Endodermal cell (in vitro differentiated cells): Measurements from ENCODE around the gene SMTN. TPM values are rescaled to one million over a fixed set of nuclear protein-coding genes. Genes with fewer than 3 reads are reported as not detected.

ENCODE experiments used
- DNase-seq: peaks from one replicate; pipeline ENCODE4 v3.0.0-alpha.2; 2017
- H3K27ac ChIP-seq: 2 replicates; pipeline ENCODE4 v1.5.1; 2013; ENCODE audit warnings: mild to moderate bottlenecking, low read depth, low read length, moderate library complexity
- H3K27me3 ChIP-seq: 2 replicates; pipeline ENCODE4 v1.6.1; 2013; ENCODE audit warnings: mild to moderate bottlenecking, low read length, moderate library complexity; ENCODE audit not compliant: insufficient read depth, control insufficient read depth, poor library complexity, severe bottlenecking
- H3K36me3 ChIP-seq: 2 replicates; pipeline ENCODE4 v1.7.0; 2013; ENCODE audit warnings: mild to moderate bottlenecking, low read length, moderate library complexity; ENCODE audit not compliant: control insufficient read depth, insufficient read depth
- H3K4me1 ChIP-seq: one replicate; pipeline ENCODE4 v1.7.0; 2013; ENCODE audit warnings: low read length; ENCODE audit not compliant: control insufficient read depth, insufficient read depth
- H3K4me3 ChIP-seq: 2 replicates; pipeline ENCODE4 v1.5.1; 2013; ENCODE audit warnings: mild to moderate bottlenecking, low read length, moderate library complexity
- H3K9ac ChIP-seq: 2 replicates; pipeline ENCODE4 v1.6.1; 2013; ENCODE audit warnings: mild to moderate bottlenecking, low read length, moderate library complexity; ENCODE audit not compliant: poor library complexity, severe bottlenecking; ENCODE audit errors: extremely low read depth
- H3K9me3 ChIP-seq: 2 replicates; pipeline ENCODE4 v1.6.1; 2013; ENCODE audit warnings: mild to moderate bottlenecking, low read length, moderate library complexity; ENCODE audit not compliant: control insufficient read depth
- H3K27ac Mint-ChIP-seq: 2 replicates; pipeline ENCODE4 v1.8.0; 2020; ENCODE audit warnings: mixed read lengths
- H3K27me3 Mint-ChIP-seq: 2 replicates; pipeline ENCODE4 v1.8.0; 2021; ENCODE audit warnings: mild to moderate bottlenecking, mixed read lengths; ENCODE audit not compliant: insufficient read depth
- H3K36me3 Mint-ChIP-seq: 2 replicates; pipeline ENCODE4 v1.8.0; 2020; ENCODE audit warnings: low read depth, mixed read lengths
- H3K4me1 Mint-ChIP-seq: 2 replicates; pipeline ENCODE4 v1.8.0; 2020; ENCODE audit warnings: mixed read lengths
- H3K4me3 Mint-ChIP-seq: 2 replicates; pipeline ENCODE4 v1.8.0; 2020; ENCODE audit warnings: mild to moderate bottlenecking, moderate library complexity, mixed read lengths
- H3K9me3 Mint-ChIP-seq: 2 replicates; pipeline ENCODE4 v1.8.0; 2020; ENCODE audit warnings: mild to moderate bottlenecking, mixed read lengths
- CTCF ChIP-seq: fragments of 200-600 bp; sonication (generic); conservative IDR thresholded peaks from 2 replicates; pipeline ENCODE4 v1.5.0; 2021; ENCODE audit warnings: antibody characterized with exemption, mild to moderate bottlenecking
- WGBS, 2 experiments: methylation state at CpG; one replicate each; pipeline versions ENCODE4 v1.1.5 to v1.1.7; 2013; ENCODE audit warnings: missing lambda C conversion rate in 2 of 2, mixed read lengths in 1 of 2; ENCODE audit not compliant: insufficient coverage in 1 of 2, insufficient read length in 1 of 2; 5-methylcytosine and 5-hydroxymethylcytosine counted together
- total RNA-seq, 2 donors: library from RNA; stranded (reverse); fragmentation: NEBNext Ultra II Directional in 1 of 2; extraction: Animal tissue kit (Norgen Biotek cat#: 25700) in 1 of 2; gene quantifications; 2 replicates in 1 of 2; 3 replicates in 1 of 2; pipeline ENCODE4 v1.2.1, GENCODE V29; 2021

Gene SMTN
- total RNA-seq, 2 donors from 2014 or later: 23.6 to 35.8 TPM

- H3K4me3 ChIP-seq: no peak overlapping the region
- H3K4me1 Mint-ChIP-seq: peaks cover 10% of the 10 kb centered on the region
- no peaks in the 10 kb centered on the region for H3K36me3 Mint-ChIP-seq
- no peak for TF ChIP-seq CTCF
- WGBS, 2 experiments: 83 to 95% methylated on average over 3 to 4 of the region's 4 CpGs
- H3K27me3 Mint-ChIP-seq: no peaks in the 10 kb centered on the region
- no peaks in the 10 kb centered on the region for H3K36me3 ChIP-seq
- H3K4me1 ChIP-seq: peaks cover 6% of the 10 kb centered on the region
- H3K27ac ChIP-seq: peak overlapping the region; percentile 29
- peaks cover 7% of the 10 kb centered on the region for H3K9me3 Mint-ChIP-seq
- no peak overlapping the region for H3K27ac Mint-ChIP-seq
- no peak for DNase-seq
- H3K9me3 ChIP-seq: no peaks in the 10 kb centered on the region
- no peak overlapping the region for H3K4me3 Mint-ChIP-seq
- H3K27me3 ChIP-seq: no peaks in the 10 kb centered on the region
- no peak overlapping the region for H3K9ac ChIP-seq
These were observed 35.1 kb upstream of the SMTN start for GRCh38 chr22:31045900-31046538.

GRCh38 chr22:31046539-31047226 is 34.4 kb upstream of the SMTN start:
- Mint-ChIP-seq H3K4me3 (no peak overlapping the region), H3K4me1 (peaks cover 10% of the 10 kb centered on the region), H3K27me3 (no peaks in the 10 kb centered on the region), H3K9me3 (peaks cover 7% of the 10 kb centered on the region), H3K36me3 (no peaks in the 10 kb centered on the region), H3K27ac (peak overlapping the region; percentile 80)
- H3K9me3 ChIP-seq: no peaks in the 10 kb centered on the region
- no peak for TF ChIP-seq CTCF
- no peaks in the 10 kb centered on the region for H3K36me3 ChIP-seq
- WGBS, 2 experiments: 82 to 86% methylated on average over 7 to 10 of the region's 11 CpGs
- peaks cover 6% of the 10 kb centered on the region for H3K4me1 ChIP-seq
- H3K27ac ChIP-seq: peak overlapping the region; percentile 29
- H3K4me3 ChIP-seq: no peak overlapping the region
- H3K27me3 ChIP-seq: no peaks in the 10 kb centered on the region
- peak; percentile 59 for DNase-seq
- no peak overlapping the region for H3K9ac ChIP-seq

- Histone ChIP-seq H3K27me3 (no peaks in the 10 kb centered on the region), H3K27ac (no peak overlapping the region), H3K4me3 (no peak overlapping the region), H3K4me1 (peaks cover 6% of the 10 kb centered on the region), H3K36me3 (no peaks in the 10 kb centered on the region), H3K9me3 (no peaks in the 10 kb centered on the region), H3K9ac (no peak overlapping the region)
- H3K9me3 Mint-ChIP-seq: peaks cover 7% of the 10 kb centered on the region
- no peaks in the 10 kb centered on the region for H3K36me3 Mint-ChIP-seq
- peaks cover 10% of the 10 kb centered on the region for H3K4me1 Mint-ChIP-seq
- H3K4me3 Mint-ChIP-seq: no peak overlapping the region
- H3K27me3 Mint-ChIP-seq: no peaks in the 10 kb centered on the region
- WGBS, 2 experiments: 94 to 100% methylated on average over 3 to 4 of the region's 4 CpGs
- no peak for DNase-seq
- TF ChIP-seq CTCF: no peak
- H3K27ac Mint-ChIP-seq: no peak overlapping the region
These were observed 32.5 kb upstream of the SMTN start for GRCh38 chr22:31048570-31048969.
